GM12878 (cell line): ENCODE data around the gene OTUB1. TPM values are rescaled to one million over a fixed set of nuclear protein-coding genes. Genes with fewer than 3 reads are reported as not detected.

ENCODE experiments used
- CREB1 ChIP-seq: IDR thresholded peaks from 2 replicates; pipeline ENCODE4 v1.6.1; 2012; ENCODE audit warnings: low read depth, mild to moderate bottlenecking, inconsistent platforms
- EED ChIP-seq: sonication (generic); IDR thresholded peaks from 2 replicates; pipeline ENCODE4 v1.6.1; 2016; ENCODE audit warnings: antibody characterized with exemption, low read depth
- ETV6 ChIP-seq, 2 experiments: fragments of 450-650 bp in 1 of 2; IDR thresholded peaks in 1 of 2; conservative IDR thresholded peaks in 1 of 2; 2 replicates each; pipeline ENCODE4 v1.6.1; 2014; ENCODE audit warnings: antibody characterized with exemption in 1 of 2, borderline replicate concordance in 1 of 2, low read depth in 1 of 2, mild to moderate bottlenecking in 1 of 2, moderate library complexity in 1 of 2
- EZH2 ChIP-seq: IDR thresholded peaks from 2 replicates; pipeline ENCODE4 v1.6.1; 2012; ENCODE audit warnings: low read depth, mild to moderate bottlenecking, control low read depth, inconsistent platforms, low read length, borderline replicate concordance; ENCODE audit not compliant: control insufficient read depth
- IRF4 ChIP-seq: IDR thresholded peaks from 2 replicates; pipeline ENCODE4 v1.6.1; 2011; ENCODE audit warnings: low read depth, low read length
- KAT2A ChIP-seq: conservative IDR thresholded peaks from 2 replicates; pipeline ENCODE4 v1.6.1; 2011; ENCODE audit warnings: low read depth, low read length; ENCODE audit not compliant: control insufficient read depth
- LARP7 ChIP-seq: fragments of 450-650 bp; IDR thresholded peaks from 2 replicates; pipeline ENCODE4 v1.6.1; 2017; ENCODE audit warnings: mild to moderate bottlenecking
- MTA2 ChIP-seq: fragments of 450-650 bp; IDR thresholded peaks from 2 replicates; pipeline ENCODE4 v1.6.1; 2016; ENCODE audit warnings: low read depth, mild to moderate bottlenecking, moderate library complexity
- NFYB ChIP-seq: IDR thresholded peaks from 2 replicates; pipeline ENCODE4 v1.6.1; 2011; ENCODE audit warnings: low read depth, mild to moderate bottlenecking, low read length, improper control_type of control experiment, moderate library complexity; ENCODE audit not compliant: insufficient read depth
- NR2C2 ChIP-seq: IDR thresholded peaks from 2 replicates; pipeline ENCODE4 v1.6.1; 2011; ENCODE audit warnings: borderline replicate concordance, low read depth; ENCODE audit not compliant: control insufficient read depth, insufficient read length
- NR2F1 ChIP-seq: fragments of 450-650 bp; conservative IDR thresholded peaks from 2 replicates; pipeline ENCODE4 v1.6.1; 2017; ENCODE audit warnings: mild to moderate bottlenecking
- POLR2A ChIP-seq: IDR thresholded peaks from 2 replicates; pipeline ENCODE4 v1.6.1; 2011; ENCODE audit warnings: low read depth, mild to moderate bottlenecking, low read length
- POLR2AphosphoS5 ChIP-seq: IDR thresholded peaks from 2 replicates; pipeline ENCODE4 v1.6.1; 2011; ENCODE audit warnings: mild to moderate bottlenecking, low read length, inconsistent platforms
- RAD21 ChIP-seq: IDR thresholded peaks from 2 replicates; pipeline ENCODE4 v1.6.1; 2011; ENCODE audit warnings: mild to moderate bottlenecking, low read depth, low read length, moderate library complexity; ENCODE audit not compliant: insufficient read depth
- RB1 ChIP-seq: fragments of 450-650 bp; formaldehyde crosslinking; IDR thresholded peaks from 2 replicates; pipeline ENCODE4 v1.6.1; 2017; ENCODE audit warnings: mild to moderate bottlenecking, borderline replicate concordance
- RFX5 ChIP-seq: IDR thresholded peaks from 2 replicates; pipeline ENCODE4 v1.6.1; 2011; ENCODE audit warnings: low read depth, low read length, improper control_type of control experiment
- SP1 ChIP-seq: IDR thresholded peaks from one replicate; pipeline ENCODE4 v1.6.1; 2011; ENCODE audit warnings: low read depth, low read length
- STAT1 ChIP-seq: fragments of 450-650 bp; conservative IDR thresholded peaks from 2 replicates; pipeline ENCODE4 v1.6.1; 2014; ENCODE audit warnings: antibody characterized with exemption, mild to moderate bottlenecking
- SUZ12 ChIP-seq: fragments of 200-600 bp; sonication (generic); IDR thresholded peaks from one replicate; pipeline ENCODE4 v1.6.1; 2018; ENCODE audit warnings: antibody characterized with exemption, mild to moderate bottlenecking; ENCODE audit not compliant: unreplicated experiment
- TAF1 ChIP-seq: IDR thresholded peaks from 2 replicates; pipeline ENCODE4 v1.6.1; 2011; ENCODE audit warnings: mild to moderate bottlenecking, low read depth, low read length, borderline replicate concordance
- TCF12 ChIP-seq: IDR thresholded peaks from 2 replicates; pipeline ENCODE4 v1.6.1; 2011; ENCODE audit warnings: low read depth, mild to moderate bottlenecking, low read length
- ZNF207 ChIP-seq: fragments of 450-650 bp; IDR thresholded peaks from 2 replicates; pipeline ENCODE4 v1.6.1; 2014; ENCODE audit warnings: antibody characterized with exemption, mild to moderate bottlenecking, borderline replicate concordance
- polyA plus RNA-seq, 11 experiments: library from polyadenylated mRNA; depleted of rRNA in 4 of 11; unstranded in 6 of 11; stranded (reverse) in 5 of 11; fragments of >200 nt; fragmentation: Nextera tagmentation in 4 of 11; fragmentation: Illumina TruSeq in 1 of 11; extraction: Ambion mirVana in 4 of 11; extraction: Trizol in 1 of 11; gene quantifications; 1 replicate in 1 of 11; 2 replicates in 10 of 11; pipeline versions ENCODE4 v1.2.1 to v1.2.3, GENCODE V29; 2011 to 2016; ENCODE audit warnings: inconsistent platforms in 2 of 11, missing spikeins in 2 of 11, low read depth in 1 of 11
- total RNA-seq, 4 experiments: library from RNA; depleted of rRNA in 3 of 4; stranded (reverse); fragments of >200 nt in 3 of 4; fragmentation: Illumina TruSeq in 1 of 4; extraction: Trizol in 1 of 4; gene quantifications; 2 replicates each; pipeline versions ENCODE4 v1.2.1 to v1.2.3, GENCODE V29; 2013 to 2021
- TF ChIP-seq, protein P1 (sequence below): fragments of 450-650 bp; conservative IDR thresholded peaks from 2 replicates; pipeline ENCODE4 v1.6.1; 2017; ENCODE audit warnings: mild to moderate bottlenecking, moderate library complexity
- TF ChIP-seq, protein P2 (sequence below): fragments of 450-650 bp; IDR thresholded peaks from 2 replicates; pipeline ENCODE4 v1.6.1; 2018; ENCODE audit warnings: mild to moderate bottlenecking, low read depth, moderate library complexity; ENCODE audit not compliant: partially characterized antibody
- TF ChIP-seq, protein P3 (sequence below): fragments of 450-650 bp; IDR thresholded peaks from 2 replicates; pipeline ENCODE4 v1.6.1; 2017; ENCODE audit warnings: low read depth, mild to moderate bottlenecking, moderate library complexity

OTUB1 gene
- total and polyA plus RNA-seq, 10 of the 15 experiments (the other 5 are each of a cell fraction or from before 2014, with no cell fraction given) = 49.6 to 225 (median 131) TPM

DNA sequence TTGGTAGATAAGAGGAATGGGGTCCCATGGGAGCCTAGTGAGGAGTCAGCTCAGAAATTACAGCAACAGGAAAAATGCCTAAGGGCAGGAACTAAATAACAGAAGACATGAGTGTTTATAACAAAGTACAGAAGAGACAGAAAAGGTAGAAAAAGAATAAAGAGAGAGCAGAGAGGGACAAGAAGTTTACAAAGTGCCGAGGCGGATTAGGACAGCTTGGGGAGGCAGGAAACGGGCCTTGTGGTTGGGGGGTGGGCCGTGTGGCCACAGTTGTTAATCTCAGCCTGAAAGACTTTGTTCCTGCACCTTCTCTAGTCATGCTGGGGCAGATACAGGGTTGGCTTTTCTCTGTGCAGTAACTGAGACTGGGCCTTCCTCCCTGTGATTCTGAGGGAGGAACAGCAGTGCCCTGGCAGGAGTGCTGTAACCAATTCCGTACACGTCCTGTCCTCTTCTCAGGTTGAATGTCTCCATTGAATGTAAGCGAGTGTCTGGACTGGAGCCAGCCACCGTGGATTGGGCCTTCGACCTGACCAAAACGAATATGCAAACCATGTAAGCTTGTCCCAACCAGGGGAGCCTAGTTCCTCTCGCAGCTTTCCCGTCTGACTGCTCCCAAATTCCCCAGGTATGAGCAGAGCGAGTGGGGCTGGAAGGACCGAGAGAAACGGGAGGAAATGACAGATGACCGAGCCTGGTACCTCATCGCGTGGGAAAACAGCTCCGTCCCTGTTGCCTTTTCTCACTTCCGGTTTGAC is 34.3 kb upstream of the OTUB1 start (continued):
- TF ChIP-seq ZNF207 (no peak), TCF12 (0 out of 2 replicates have a peak, but pooled peaks have one; percentile 0), NR2F1 (no peak; the same call in 1 of the 2 replicates), KAT2A (no peak), EED (peak; percentile 70; the same call in 1 of the 2 replicates), RAD21 (no peak), MTA2 (peak; percentile 37; the same call in 1 of the 2 replicates), SUZ12 (no peak), EZH2 (no peak), IRF4 (no peak), NFYB (0 out of 2 replicates have a peak, but pooled peaks have one; percentile 35), NR2C2 (no peak), ETV6 (conservative IDR thresholded peaks at IDR 0.05 in 1 of 2, IDR thresholded peaks at IDR 0.05 in 1 of 2; ENCODE audit: borderline replicate concordance in 1 of 2, low read depth in 1 of 2) (peak in 1 of 2 experiments; percentile 35; a peak in 1 of 4 replicates), POLR2A (peak; percentile 62), SP1 (peak; percentile 58), LARP7 (no peak), CREB1 (peak; percentile 51; the same call in 1 of the 2 replicates), STAT1 (no peak), TAF1 (peak; percentile 47; the same call in 1 of the 2 replicates), RFX5 (no peak), POLR2AphosphoS5 (peak; percentile 68), RB1 (0 out of 2 replicates have a peak, but pooled peaks have one; percentile 15)
- TF ChIP-seq, protein P1, sequence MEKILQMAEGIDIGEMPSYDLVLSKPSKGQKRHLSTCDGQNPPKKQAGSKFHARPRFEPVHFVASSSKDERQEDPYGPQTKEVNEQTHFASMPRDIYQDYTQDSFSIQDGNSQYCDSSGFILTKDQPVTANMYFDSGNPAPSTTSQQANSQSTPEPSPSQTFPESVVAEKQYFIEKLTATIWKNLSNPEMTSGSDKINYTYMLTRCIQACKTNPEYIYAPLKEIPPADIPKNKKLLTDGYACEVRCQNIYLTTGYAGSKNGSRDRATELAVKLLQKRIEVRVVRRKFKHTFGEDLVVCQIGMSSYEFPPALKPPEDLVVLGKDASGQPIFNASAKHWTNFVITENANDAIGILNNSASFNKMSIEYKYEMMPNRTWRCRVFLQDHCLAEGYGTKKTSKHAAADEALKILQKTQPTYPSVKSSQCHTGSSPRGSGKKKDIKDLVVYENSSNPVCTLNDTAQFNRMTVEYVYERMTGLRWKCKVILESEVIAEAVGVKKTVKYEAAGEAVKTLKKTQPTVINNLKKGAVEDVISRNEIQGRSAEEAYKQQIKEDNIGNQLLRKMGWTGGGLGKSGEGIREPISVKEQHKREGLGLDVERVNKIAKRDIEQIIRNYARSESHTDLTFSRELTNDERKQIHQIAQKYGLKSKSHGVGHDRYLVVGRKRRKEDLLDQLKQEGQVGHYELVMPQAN = no peak
- TF ChIP-seq, protein P2, sequence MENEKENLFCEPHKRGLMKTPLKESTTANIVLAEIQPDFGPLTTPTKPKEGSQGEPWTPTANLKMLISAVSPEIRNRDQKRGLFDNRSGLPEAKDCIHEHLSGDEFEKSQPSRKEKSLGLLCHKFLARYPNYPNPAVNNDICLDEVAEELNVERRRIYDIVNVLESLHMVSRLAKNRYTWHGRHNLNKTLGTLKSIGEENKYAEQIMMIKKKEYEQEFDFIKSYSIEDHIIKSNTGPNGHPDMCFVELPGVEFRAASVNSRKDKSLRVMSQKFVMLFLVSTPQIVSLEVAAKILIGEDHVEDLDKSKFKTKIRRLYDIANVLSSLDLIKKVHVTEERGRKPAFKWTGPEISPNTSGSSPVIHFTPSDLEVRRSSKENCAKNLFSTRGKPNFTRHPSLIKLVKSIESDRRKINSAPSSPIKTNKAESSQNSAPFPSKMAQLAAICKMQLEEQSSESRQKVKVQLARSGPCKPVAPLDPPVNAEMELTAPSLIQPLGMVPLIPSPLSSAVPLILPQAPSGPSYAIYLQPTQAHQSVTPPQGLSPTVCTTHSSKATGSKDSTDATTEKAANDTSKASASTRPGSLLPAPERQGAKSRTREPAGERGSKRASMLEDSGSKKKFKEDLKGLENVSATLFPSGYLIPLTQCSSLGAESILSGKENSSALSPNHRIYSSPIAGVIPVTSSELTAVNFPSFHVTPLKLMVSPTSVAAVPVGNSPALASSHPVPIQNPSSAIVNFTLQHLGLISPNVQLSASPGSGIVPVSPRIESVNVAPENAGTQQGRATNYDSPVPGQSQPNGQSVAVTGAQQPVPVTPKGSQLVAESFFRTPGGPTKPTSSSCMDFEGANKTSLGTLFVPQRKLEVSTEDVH = no peak
- TF ChIP-seq, protein P3, sequence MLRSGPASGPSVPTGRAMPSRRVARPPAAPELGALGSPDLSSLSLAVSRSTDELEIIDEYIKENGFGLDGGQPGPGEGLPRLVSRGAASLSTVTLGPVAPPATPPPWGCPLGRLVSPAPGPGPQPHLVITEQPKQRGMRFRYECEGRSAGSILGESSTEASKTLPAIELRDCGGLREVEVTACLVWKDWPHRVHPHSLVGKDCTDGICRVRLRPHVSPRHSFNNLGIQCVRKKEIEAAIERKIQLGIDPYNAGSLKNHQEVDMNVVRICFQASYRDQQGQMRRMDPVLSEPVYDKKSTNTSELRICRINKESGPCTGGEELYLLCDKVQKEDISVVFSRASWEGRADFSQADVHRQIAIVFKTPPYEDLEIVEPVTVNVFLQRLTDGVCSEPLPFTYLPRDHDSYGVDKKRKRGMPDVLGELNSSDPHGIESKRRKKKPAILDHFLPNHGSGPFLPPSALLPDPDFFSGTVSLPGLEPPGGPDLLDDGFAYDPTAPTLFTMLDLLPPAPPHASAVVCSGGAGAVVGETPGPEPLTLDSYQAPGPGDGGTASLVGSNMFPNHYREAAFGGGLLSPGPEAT = peak; percentile 28; the same call in 1 of the 2 replicates
